Fibroblast of pulmonary artery (primary cell): ENCODE results near the gene DUSP7.

ENCODE experiments used
- DNase-seq: peaks from one replicate; pipeline ENCODE4 v3.0.0-alpha.2; 2010; ENCODE audit warnings: low read depth
- H3K4me3 ChIP-seq: replicated peaks from 2 replicates; pipeline ENCODE4 v1.5.1; 2011; ENCODE audit warnings: low read depth, mild to moderate bottlenecking, control low read depth, low read length, moderate library complexity
- CTCF ChIP-seq: IDR thresholded peaks from 2 replicates; pipeline ENCODE4 v1.5.1; 2011; ENCODE audit warnings: mild to moderate bottlenecking, control low read depth, low read length, inconsistent platforms; ENCODE audit errors: missing control alignments

The DUSP7 gene

GRCh38 chr3:52053307-52054304, 2.8 kb downstream of the DUSP7 start:
- DNase-seq, result peak; percentile 54
- H3K4me3 ChIP-seq, result peak overlapping the region; percentile 83
- TF ChIP-seq CTCF, result peak; percentile 31

DNA sequence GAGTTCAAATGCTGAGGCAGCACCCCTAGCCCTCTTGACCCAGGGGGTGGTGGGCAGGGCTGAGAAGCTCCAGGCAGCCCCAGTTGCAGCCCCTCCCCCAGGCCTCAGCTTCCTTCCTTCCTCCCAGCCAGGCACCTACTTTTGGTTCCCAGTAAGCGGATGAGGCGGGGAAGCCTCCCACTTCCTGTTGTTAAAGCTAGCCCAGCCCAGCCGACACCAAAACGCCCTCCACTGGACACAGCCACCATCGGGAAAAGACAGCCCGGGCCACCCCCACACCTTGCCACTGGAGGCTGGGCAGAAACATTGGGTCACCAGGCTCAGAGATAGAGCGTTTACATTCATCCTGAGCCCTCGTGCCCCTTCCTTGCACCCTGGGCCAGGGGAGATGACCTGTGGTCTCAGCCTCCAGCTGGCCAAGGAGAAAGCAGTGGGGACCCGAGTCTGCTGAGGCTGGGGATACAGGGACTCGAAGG, 3.5 kb downstream of the DUSP7 start:
- TF ChIP-seq CTCF, result peak; percentile 54
- peak overlapping the region; percentile 33 for H3K4me3 ChIP-seq
- peak; percentile 84 for DNase-seq

GRCh38 chr3:52051444-52051843, 4.9 kb downstream of the DUSP7 start:
- no peak overlapping the region for H3K4me3 ChIP-seq
- TF ChIP-seq CTCF, result no peak
- no peak for DNase-seq

DNA sequence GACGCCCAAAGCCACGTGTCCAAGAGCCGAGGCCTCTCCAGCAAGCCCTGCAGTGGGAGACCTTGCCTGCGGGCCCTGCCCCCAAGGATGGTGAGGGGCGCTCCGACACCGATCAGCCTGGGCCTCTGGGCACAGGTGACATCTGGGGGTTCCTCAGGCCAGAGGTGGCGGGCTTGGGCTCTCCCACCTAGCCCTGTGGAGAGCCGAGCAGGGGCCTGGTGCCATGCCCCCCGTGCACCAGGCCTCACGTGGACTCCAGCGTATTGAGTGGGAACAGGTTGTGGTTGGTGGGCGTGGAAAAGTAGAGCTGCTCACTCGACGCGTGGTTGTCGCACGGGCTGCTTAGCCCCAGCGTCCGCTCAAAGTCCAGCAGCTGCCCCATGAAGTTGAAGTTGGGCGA, 5.8 kb downstream of the DUSP7 start:
- no peak for TF ChIP-seq CTCF
- no peak overlapping the region for H3K4me3 ChIP-seq

DNA sequence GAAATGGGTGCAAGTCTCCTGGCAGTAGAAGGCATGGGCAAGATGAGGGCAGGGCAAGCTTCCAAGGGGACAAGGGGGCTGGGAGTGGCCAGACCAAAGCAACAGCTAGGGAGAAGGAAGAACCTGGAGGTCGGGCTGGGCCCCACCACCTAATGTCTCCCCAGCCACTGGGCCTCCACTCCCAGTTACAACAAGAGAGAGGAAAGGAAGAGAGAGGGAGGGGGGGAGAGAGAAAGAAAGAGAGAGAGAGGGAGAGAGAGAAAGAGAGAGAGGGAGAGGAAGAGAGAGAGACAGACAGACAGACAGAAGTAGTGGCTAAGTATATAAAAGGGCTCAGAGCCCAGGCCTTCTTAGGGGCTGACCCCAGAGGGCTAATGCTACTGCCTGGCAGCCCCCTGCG, 6.9 kb downstream of the DUSP7 start:
- TF ChIP-seq CTCF, result no peak

More for the DNA sequence above, 5.8 kb downstream of the DUSP7 start:
- no peak for DNase-seq

GRCh38 chr3:52047295-52047960, 8.9 kb downstream of the DUSP7 start:
- TF ChIP-seq CTCF, result no peak
- DNase-seq, result no peak
- no peak overlapping the region for H3K4me3 ChIP-seq

More for the DNA sequence above, 6.9 kb downstream of the DUSP7 start:
- DNase-seq, result no peak
- no peak overlapping the region for H3K4me3 ChIP-seq
